HG03103 (cell line): ENCODE results near the gene MFN1.
A peak's percentile ranks its signal among the peaks of the same experiment; 100 is the strongest.
"Not testable (repeated sequence)": the region's sequence is repeated elsewhere in the genome, so short reads cannot be mapped to it uniquely, and the experiment has no call there.

Experiments
- ATAC-seq: cut with Tn5 transposase; IDR thresholded peaks from one replicate; pipeline ENCODE4 v1.9.1; 2021; ENCODE audit warnings: low read depth; ENCODE audit not compliant: unreplicated experiment

Gene MFN1

GRCh38 chr3:179347345-179348194 is at the start of gene MFN1:
MFN1 (plus strand) TSS chr3:179347709; CDS start chr3:179348852, 1,143 bp downstream.
- peak; percentile 88 for ATAC-seq

DNA sequence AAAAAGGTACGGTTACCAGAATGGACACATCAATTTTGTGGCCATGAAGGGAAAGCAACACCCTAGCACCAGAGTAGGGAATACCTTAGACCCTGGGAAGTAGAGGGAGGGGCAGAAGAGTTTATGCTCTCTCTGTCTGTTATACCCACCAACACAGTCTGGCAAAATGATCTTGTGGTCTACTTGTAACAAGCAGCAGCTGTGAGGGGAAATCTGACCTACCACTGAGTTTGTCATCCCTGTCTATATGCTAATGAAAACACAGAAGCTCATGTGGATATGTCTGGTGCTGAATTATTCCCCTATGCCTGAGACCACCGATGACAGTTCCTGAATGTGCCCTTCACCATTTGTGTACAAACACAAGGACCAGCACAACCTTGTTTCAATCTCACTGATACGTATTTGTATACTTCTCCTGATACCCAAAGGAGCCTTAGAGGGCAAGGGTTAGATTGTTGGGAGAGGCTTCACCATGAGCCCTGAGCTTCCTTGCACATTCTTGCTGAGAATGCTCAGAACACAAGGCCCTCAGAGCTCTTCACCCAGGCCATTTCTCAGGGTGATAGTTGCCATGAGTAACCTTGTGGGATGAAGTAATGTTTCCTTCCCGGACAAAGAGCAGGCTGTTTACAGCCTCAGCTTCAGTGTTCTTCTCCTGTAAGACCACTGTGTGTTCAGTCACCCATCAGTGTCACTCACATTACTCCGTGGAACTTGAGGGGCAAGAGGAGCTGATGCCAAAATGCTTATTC is 49.4 kb upstream of the MFN1 start:
- ATAC-seq: no peak

- no peak for ATAC-seq
Measured at GRCh38 chr3:179299316-179299715, 48.2 kb upstream of the MFN1 start.

GRCh38 chr3:179299999-179300613 is 47.4 kb upstream of the MFN1 start:
- peak; percentile 63 for ATAC-seq

GRCh38 chr3:179301645-179302044 is 45.9 kb upstream of the MFN1 start:
- no peak for ATAC-seq

DNA sequence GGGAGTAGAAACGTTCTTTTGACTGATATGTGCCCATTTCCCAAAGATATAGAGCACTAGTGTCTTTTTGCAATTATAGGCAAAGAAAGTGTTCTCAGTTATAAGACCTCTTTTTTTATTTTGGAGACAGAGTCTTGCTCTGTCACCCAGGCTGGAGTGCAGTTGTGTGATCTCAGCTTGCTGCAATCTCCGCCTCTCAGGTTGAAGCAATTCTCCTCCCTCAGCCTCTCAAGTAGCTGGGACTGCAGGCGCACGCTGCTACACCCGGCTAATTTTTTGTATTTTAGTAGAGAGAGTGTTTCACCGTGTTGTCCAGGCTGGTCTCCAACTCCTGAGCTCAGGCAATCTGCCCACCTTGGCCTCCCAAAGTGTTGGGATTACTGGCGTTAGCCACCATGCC is 45.4 kb upstream of the MFN1 start:
- ATAC-seq: no peak

DNA sequence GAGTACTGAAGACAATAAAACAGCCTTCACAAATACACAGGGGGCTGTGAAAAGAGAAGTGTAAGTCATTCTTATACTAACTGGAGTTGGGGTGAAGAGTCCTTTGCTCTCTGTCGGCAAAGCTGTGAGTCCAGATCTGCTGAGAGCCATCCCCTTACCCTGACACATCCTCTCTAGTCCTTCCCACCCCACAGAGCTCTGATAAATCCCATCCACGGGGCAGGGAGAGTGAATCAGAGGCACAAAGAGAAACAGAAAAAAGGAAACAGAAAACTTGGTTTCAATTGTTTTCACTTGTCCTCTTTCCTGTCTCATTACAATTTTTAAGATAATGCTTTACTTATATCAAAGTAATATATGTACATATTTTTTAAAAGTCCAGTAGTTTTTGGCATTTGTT is 42.9 kb upstream of the MFN1 start:
- ATAC-seq: no peak

GRCh38 chr3:179307362-179307761 is 40.1 kb upstream of the MFN1 start:
- not testable (repeated sequence) for ATAC-seq

DNA sequence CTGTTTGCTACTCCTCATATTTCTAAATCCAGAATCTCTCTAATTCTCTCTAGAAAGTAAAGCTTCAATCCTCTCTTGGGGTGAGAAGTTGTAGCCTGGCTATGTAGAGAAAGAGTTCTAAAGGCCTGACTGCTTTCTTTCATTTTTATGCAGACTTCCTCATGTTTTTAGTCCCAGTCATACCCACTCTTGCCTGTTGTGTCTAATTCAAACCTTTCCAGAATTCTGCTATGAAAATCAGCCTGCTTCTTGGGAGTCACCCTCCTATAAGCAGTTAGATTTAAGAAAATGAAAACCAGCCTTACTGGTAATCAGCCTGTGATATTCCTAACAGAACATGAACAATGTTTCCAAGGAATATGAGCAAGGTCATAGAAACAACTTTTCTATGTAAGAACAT is 39.5 kb upstream of the MFN1 start:
- ATAC-seq: no peak

GRCh38 chr3:179309225-179310078 is 38.1 kb upstream of the MFN1 start:
- peak; percentile 97 for ATAC-seq

DNA sequence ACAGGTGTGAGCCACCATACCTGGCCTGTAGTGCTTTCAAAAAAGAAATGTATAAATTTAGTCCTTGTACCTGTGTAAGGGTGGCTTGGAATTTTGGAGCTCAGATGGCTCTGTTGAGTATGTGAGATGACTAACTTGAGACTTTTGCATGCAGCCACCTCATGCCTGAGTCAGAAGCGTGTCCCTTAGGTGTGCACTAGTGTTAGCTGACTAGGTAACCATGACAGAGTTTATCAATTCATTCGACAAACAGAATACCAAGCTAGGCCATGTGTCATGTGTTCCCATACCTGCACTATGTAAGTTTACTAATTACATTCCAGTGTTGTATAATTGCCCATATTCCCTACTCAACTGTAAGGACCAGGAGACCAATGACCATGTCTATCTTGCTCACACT is 28.6 kb upstream of the MFN1 start:
- ATAC-seq: no peak

DNA sequence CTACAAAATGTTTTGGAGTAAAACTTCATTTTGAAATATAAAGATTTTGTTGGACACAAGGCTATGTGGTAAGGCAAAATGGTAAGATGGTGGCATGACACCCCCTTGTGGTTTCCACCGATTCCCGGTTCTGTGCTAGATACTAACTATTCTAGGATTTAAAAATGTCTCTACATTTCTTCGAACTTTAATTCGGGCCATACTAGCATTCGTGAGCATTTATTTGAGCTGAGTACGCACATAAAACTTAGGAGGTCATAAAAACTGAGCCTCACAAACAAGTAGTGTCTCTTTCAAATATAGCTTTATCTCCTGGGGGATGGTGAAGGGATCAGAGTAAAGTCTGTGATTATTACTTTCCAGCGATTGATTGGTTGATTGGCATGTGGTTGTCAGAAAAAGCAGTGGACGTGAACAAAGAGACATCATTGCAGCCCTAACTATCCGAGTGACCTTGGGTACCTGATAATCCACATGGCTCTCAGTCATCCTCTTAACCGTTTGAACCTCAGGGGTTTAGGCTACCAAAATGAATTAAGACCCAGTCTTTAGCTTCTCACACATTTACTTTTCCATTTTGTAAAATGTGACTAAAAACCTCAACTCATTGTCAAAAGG is 25.7 kb upstream of the MFN1 start:
- no peak for ATAC-seq

GRCh38 chr3:179322286-179323196 is 25.0 kb upstream of the MFN1 start, which contains the start of gene ZNF639:
ZNF639 (plus strand) TSS chr3:179323031; CDS start chr3:179328294, 5,263 bp downstream.
- peak; percentile 74 for ATAC-seq

DNA sequence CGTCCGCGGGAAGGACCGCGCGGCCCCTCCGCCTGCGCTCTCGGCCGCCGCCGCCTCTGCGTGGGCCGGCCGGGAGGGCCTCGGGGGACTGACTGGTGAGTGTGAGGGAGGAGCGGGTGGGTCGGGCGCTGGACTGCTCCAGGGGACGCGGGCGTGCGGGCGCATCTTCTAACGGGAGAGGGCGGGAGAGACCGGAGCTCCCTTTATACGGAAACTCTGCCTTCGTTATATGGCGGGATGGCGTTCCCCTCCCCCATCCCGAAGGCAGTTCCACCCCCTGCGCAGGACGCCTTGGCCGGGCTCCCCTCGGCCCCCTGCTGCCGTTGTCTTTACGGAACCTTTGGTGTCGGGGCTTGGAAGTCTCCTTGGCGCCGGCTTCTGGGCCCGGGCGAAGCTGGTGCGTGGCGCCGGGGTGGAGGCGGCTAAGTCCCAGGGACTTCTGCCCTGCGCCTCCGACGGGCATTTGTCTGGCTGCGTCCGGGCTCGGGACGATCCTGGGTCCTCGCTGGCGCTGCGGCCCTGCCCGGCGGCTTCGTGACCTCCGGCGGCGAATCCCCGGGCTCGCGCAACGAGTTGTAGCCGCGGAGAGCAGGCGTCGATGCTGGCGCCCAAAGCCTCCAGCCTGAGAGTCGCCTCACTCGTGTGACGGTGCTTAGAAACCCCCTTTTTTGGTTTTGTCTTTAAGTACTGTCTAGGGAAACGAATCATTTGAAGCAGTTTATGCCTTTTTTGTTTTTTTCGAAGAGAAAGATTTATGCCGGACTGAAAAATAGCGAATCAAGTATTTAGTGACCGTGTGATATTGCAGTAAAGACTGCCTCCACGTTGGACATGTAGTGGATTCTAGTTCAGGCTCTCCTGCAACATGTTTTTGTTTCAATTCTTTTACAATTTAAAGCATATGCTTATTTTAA is 24.1 kb upstream of the MFN1 start:
- peak; percentile 29 for ATAC-seq

- ATAC-seq: no peak
Measured at GRCh38 chr3:179324270-179324754, 23.2 kb upstream of the MFN1 start.

DNA sequence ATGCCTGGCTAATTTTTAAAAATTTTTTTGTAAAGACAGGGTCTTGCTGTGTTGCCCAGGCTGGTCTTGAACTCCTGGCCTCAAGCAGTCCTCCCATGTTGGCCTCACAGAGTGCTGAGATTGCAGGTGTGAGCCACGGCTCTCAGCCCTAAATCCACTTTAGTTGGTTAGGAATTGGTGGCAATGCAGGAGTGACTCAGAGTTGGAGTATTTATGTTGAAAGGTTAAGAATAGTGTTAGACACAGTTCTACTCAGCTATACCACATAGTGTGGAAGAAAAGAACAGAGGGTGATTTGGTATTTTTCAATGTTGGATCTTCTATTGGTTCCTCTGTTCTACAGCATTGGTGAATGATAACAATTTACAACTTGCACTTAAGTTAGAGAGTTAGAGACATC is 17.1 kb upstream of the MFN1 start:
- no peak for ATAC-seq

GRCh38 chr3:179332240-179332639 is 15.3 kb upstream of the MFN1 start:
- no peak for ATAC-seq

GRCh38 chr3:179333084-179333483 is 14.4 kb upstream of the MFN1 start:
- ATAC-seq: no peak
